HEK293T (cell line): ENCODE measurements around the gene SETSIP.

Source experiments
- BHLHE40 ChIP-seq: fragments of 450-650 bp; IDR thresholded peaks from 2 replicates; pipeline ENCODE4 v1.6.1; 2016; ENCODE audit warnings: mild to moderate bottlenecking, moderate library complexity, borderline replicate concordance
- FOXK2 ChIP-seq: fragments of 450-650 bp; IDR thresholded peaks from 2 replicates; pipeline ENCODE4 v1.6.1; 2016; ENCODE audit warnings: mild to moderate bottlenecking
- HDGF ChIP-seq: fragments of 450-650 bp; IDR thresholded peaks from 2 replicates; pipeline ENCODE4 v1.6.1; 2017; ENCODE audit warnings: antibody characterized with exemption, borderline replicate concordance
- LEF1 ChIP-seq: fragments of 450-650 bp; IDR thresholded peaks from 2 replicates; pipeline ENCODE4 v1.6.1; 2017; ENCODE audit warnings: mild to moderate bottlenecking, borderline replicate concordance
- SUZ12 ChIP-seq: fragments of 450-650 bp; IDR thresholded peaks from 2 replicates; pipeline ENCODE4 v1.6.1; 2016; ENCODE audit warnings: mild to moderate bottlenecking
- TARDBP ChIP-seq: fragments of 450-650 bp; IDR thresholded peaks from 2 replicates; pipeline ENCODE4 v1.6.1; 2016
- ZNF384 ChIP-seq: fragments of 450-650 bp; IDR thresholded peaks from 2 replicates; pipeline ENCODE4 v1.6.1; 2016

DNA sequence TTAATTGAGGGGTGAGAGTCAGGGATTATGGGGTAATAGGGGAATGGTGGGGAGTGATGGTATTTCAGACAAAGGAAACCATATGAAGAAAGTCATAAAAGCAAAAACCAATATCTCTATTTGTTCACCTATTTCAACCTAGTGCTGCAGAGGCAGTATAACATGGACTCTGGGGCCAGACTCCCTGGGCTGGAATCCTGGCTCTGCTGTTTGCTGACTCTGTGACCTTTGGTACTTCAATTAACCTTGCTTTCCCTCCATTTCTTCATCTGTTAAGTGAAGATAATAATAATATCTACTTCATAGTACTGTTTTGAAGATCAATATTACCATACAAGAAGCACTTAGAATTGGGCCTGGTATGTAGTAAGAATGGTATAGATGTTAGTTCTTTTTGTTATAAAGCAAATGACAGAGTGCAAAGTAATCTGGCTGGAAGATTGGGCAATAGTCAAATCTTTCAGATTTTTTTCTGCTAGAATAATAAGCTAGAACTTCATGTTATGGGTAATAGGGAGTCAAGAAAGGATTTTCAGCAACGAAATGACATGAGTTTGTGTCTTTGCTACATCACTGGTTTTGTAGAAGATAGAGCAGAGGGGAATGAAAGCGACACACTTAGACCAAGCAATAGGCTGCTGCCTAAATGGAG is 36.4 kb downstream of the SETSIP start:
- TF ChIP-seq TARDBP (no peak), LEF1 (no peak), SUZ12 (no peak), HDGF (no peak), FOXK2 (no peak), BHLHE40 (no peak), ZNF384 (no peak)
